Measurements from ENCODE around the gene NCOA7. TPM values are rescaled to one million over a fixed set of nuclear protein-coding genes. Genes with fewer than 3 reads are reported as not detected.

Gene NCOA7
- total RNA-seq, 1 experiment from 2014 or later, result 9.4 TPM

GRCh38 chr6:125753937-125754259, 36.9 kb upstream of the NCOA7 start:
- H3K27ac Mint-ChIP-seq, result no peak overlapping the region; a peak in 1 of 7 replicates
- H4K91ac ChIP-seq (ENCODE audit: insufficient read length, low read depth, low read length), result no peak overlapping the region
- no peaks in the 10 kb centered on the region for H3K79me1 ChIP-seq (ENCODE audit: insufficient read depth, low read depth, low read length, poor library complexity, severe bottlenecking)
- no peak overlapping the region for H3K4me2 ChIP-seq (ENCODE audit: insufficient read depth, insufficient read length, low read length)
- peaks cover 8% of the 10 kb centered on the region for H3K4me1 ChIP-seq (ENCODE audit: insufficient read depth, low read length)
- H3K9me3 ChIP-seq (ENCODE audit: control insufficient read depth, low read depth, low read length), result no peaks in the 10 kb centered on the region
- no peak overlapping the region for H2AFZ ChIP-seq (ENCODE audit: low read length)
- H3K9ac ChIP-seq (ENCODE audit: extremely low read depth, insufficient read length, low read length), result no peak overlapping the region
- H2AK5ac ChIP-seq (ENCODE audit: insufficient read length, low read length), result no peak overlapping the region
- H3K4me1 Mint-ChIP-seq, result peaks cover 54 to 58% of the 10 kb centered on the region in 2 experiments
- no peak overlapping the region for H3K27ac ChIP-seq (ENCODE audit: insufficient read length, low read depth, low read length)
- H4K8ac ChIP-seq (replicated peaks; ENCODE audit: insufficient read length, low read depth, low read length), result no peak overlapping the region
- H4K5ac ChIP-seq (ENCODE audit: insufficient read length, low read depth, low read length), result no peak overlapping the region
- no peak overlapping the region for H2BK12ac ChIP-seq (ENCODE audit: insufficient read length, low read depth, low read length)
- H3K36me3 Mint-ChIP-seq (ENCODE audit: insufficient read depth in 1 of 3, low read depth in 3 of 3), result peaks cover 0 to 25% (median 15%) of the 10 kb centered on the region in 3 experiments; a peak in 5 of 7 replicates
- DNase-seq, result no peak
- H3K79me2 ChIP-seq (ENCODE audit: insufficient read depth, low read length), result peaks cover 2% of the 10 kb centered on the region; the same call in 1 of the 2 replicates
- H2BK5ac ChIP-seq (ENCODE audit: insufficient read length, low read length), result no peak overlapping the region
- peaks cover 12% of the 10 kb centered on the region for H3K27me3 Mint-ChIP-seq (ENCODE audit: low read depth)
- H3K4me3 Mint-ChIP-seq, result peak overlapping the region in 1 of 2 experiments; percentile 1; a peak in 1 of 5 replicates
- no peaks in the 10 kb centered on the region; a peak in 1 of 5 replicates for H3K9me3 Mint-ChIP-seq
- 0 out of 3 replicates have a peak, but pooled peaks have one; percentile 23 for TF ChIP-seq CTCF (conservative IDR thresholded peaks at IDR 0.05)
- no peak overlapping the region for H2BK20ac ChIP-seq (ENCODE audit: low read depth, low read length, poor library complexity, severe bottlenecking)
- no peaks in the 10 kb centered on the region for H4K20me1 ChIP-seq (ENCODE audit: control insufficient read depth, insufficient read depth, insufficient read length)
- peaks cover 12% of the 10 kb centered on the region for H3K23me2 ChIP-seq (ENCODE audit: insufficient read length, low read depth, low read length, poor library complexity, severe bottlenecking)
- H2BK15ac ChIP-seq (ENCODE audit: low read depth, low read length), result no peak overlapping the region
- H3K18ac ChIP-seq (ENCODE audit: insufficient read length, low read depth, low read length), result no peak overlapping the region
- H2BK120ac ChIP-seq (ENCODE audit: low read depth, low read length, poor library complexity, severe bottlenecking), result no peak overlapping the region
- H3K4ac ChIP-seq (ENCODE audit: low read depth, low read length), result no peak overlapping the region
- H3K56ac ChIP-seq (ENCODE audit: insufficient read length, low read depth, low read length), result no peak overlapping the region
- peaks cover 4% of the 10 kb centered on the region; the same call in 1 of the 2 replicates for H3K27me3 ChIP-seq (ENCODE audit: insufficient read depth, low read length)
- no peak overlapping the region for H3K14ac ChIP-seq (ENCODE audit: insufficient read depth, low read length)
- H3K23ac ChIP-seq (ENCODE audit: insufficient read length, low read depth, low read length), result no peak overlapping the region
- H3T11ph ChIP-seq (ENCODE audit: low read length), result no peak overlapping the region
